Measurements from ENCODE around the gene PRR7.

Gene PRR7

GRCh38 chr5:177443144-177443983 lies 3.2 kb upstream of the PRR7 start:
- Histone ChIP-seq H3K36me3 (ENCODE audit: control insufficient read depth, low read length) (peaks cover 40% of the 10 kb centered on the region), H3K9me3 (ENCODE audit: control insufficient read depth, insufficient read depth, low read length) (no peaks in the 10 kb centered on the region), H3K4me3 (ENCODE audit: low read length) (no peak overlapping the region), H3K9me2 (replicated peaks; ENCODE audit: control insufficient read depth, low read length) (no peaks in the 10 kb centered on the region), H3F3A (ENCODE audit: control insufficient read depth, insufficient read depth) (peaks cover 22% of the 10 kb centered on the region), H3K27ac (ENCODE audit: low read depth, low read length) (no peak overlapping the region), H3K4me1 (ENCODE audit: control insufficient read depth, low read length) (peaks cover 36% of the 10 kb centered on the region), H3K27me3 (ENCODE audit: control insufficient read depth, low read length) (peaks cover 8% of the 10 kb centered on the region; the same call in 1 of the 2 replicates), H3K79me2 (ENCODE audit: control insufficient read depth, low read length) (no peaks in the 10 kb centered on the region), H3K4me2 (ENCODE audit: low read length) (no peak overlapping the region), H4K20me1 (ENCODE audit: control insufficient read depth, insufficient read depth, low read depth, low read length) (no peaks in the 10 kb centered on the region)
- TF ChIP-seq CTCF (IDR thresholded peaks at IDR 0.05; ENCODE audit: low read depth, low read length, poor library complexity, severe bottlenecking), result no peak
- no peak for TF ChIP-seq EZH2phosphoT487 (IDR thresholded peaks at IDR 0.05; ENCODE audit: borderline replicate concordance, low read length)

- no peak overlapping the region for H3K4me2 ChIP-seq (ENCODE audit: low read length)
- H3K9me2 ChIP-seq (replicated peaks; ENCODE audit: control insufficient read depth, low read length), result no peaks in the 10 kb centered on the region
- no peak overlapping the region for H3K4me3 ChIP-seq (ENCODE audit: low read length)
- no peaks in the 10 kb centered on the region for H3K79me2 ChIP-seq (ENCODE audit: control insufficient read depth, low read length)
- TF ChIP-seq EZH2phosphoT487 (IDR thresholded peaks at IDR 0.05; ENCODE audit: borderline replicate concordance, low read length) (no peak), CTCF (IDR thresholded peaks at IDR 0.05; ENCODE audit: low read depth, low read length, poor library complexity, severe bottlenecking) (no peak)
- H3K27ac ChIP-seq (ENCODE audit: low read depth, low read length), result no peak overlapping the region
- peaks cover 8% of the 10 kb centered on the region; the same call in 1 of the 2 replicates for H3K27me3 ChIP-seq (ENCODE audit: control insufficient read depth, low read length)
- H3K4me1 ChIP-seq (ENCODE audit: control insufficient read depth, low read length), result peaks cover 41% of the 10 kb centered on the region
- H3K36me3 ChIP-seq (ENCODE audit: control insufficient read depth, low read length), result peaks cover 33% of the 10 kb centered on the region
- no peaks in the 10 kb centered on the region for H4K20me1 ChIP-seq (ENCODE audit: control insufficient read depth, insufficient read depth, low read depth, low read length)
- H3K9me3 ChIP-seq (ENCODE audit: control insufficient read depth, insufficient read depth, low read length), result no peaks in the 10 kb centered on the region
- peaks cover 21% of the 10 kb centered on the region for H3F3A ChIP-seq (ENCODE audit: control insufficient read depth, insufficient read depth)
Observed at GRCh38 chr5:177444106-177445051, 2.2 kb upstream of the PRR7 start.

- Histone ChIP-seq H3K27ac (ENCODE audit: low read depth, low read length) (no peak overlapping the region), H3F3A (ENCODE audit: control insufficient read depth, insufficient read depth) (peaks cover 18% of the 10 kb centered on the region), H3K27me3 (ENCODE audit: control insufficient read depth, low read length) (peaks cover 8% of the 10 kb centered on the region; the same call in 1 of the 2 replicates), H4K20me1 (ENCODE audit: control insufficient read depth, insufficient read depth, low read depth, low read length) (no peaks in the 10 kb centered on the region), H3K9me3 (ENCODE audit: control insufficient read depth, insufficient read depth, low read length) (no peaks in the 10 kb centered on the region), H3K9me2 (replicated peaks; ENCODE audit: control insufficient read depth, low read length) (no peaks in the 10 kb centered on the region), H3K4me1 (ENCODE audit: control insufficient read depth, low read length) (peaks cover 41% of the 10 kb centered on the region), H3K4me2 (ENCODE audit: low read length) (peak overlapping the region; percentile 99), H3K4me3 (ENCODE audit: low read length) (peak overlapping the region; percentile 86), H3K79me2 (ENCODE audit: control insufficient read depth, low read length) (no peaks in the 10 kb centered on the region), H3K36me3 (ENCODE audit: control insufficient read depth, low read length) (peaks cover 26% of the 10 kb centered on the region)
- TF ChIP-seq CTCF (IDR thresholded peaks at IDR 0.05; ENCODE audit: low read depth, low read length, poor library complexity, severe bottlenecking) (no peak), EZH2phosphoT487 (IDR thresholded peaks at IDR 0.05; ENCODE audit: borderline replicate concordance, low read length) (no peak)
Observed at GRCh38 chr5:177445052-177445916, 1.3 kb upstream of the PRR7 start.

Data from DOHH2 (cell line).